IPS-18c (cell line): ENCODE results near the gene KHDC4.

Experiments
- H3K4me3 ChIP-seq: 2 replicates; pipeline ENCODE4 v1.7.0; 2013; ENCODE audit warnings: low read depth, mild to moderate bottlenecking, low read length, moderate library complexity; ENCODE audit not compliant: insufficient read depth
- H3K9me3 ChIP-seq: one replicate; pipeline ENCODE4 v1.6.1; 2013; ENCODE audit warnings: mild to moderate bottlenecking, low read length, moderate library complexity; ENCODE audit not compliant: control insufficient read depth, insufficient read depth

Gene KHDC4

GRCh38 chr1:155893389-155894142, 40.6 kb downstream of the KHDC4 start:
- H3K9me3 ChIP-seq, result no peaks in the 10 kb centered on the region
- no peak overlapping the region for H3K4me3 ChIP-seq

DNA sequence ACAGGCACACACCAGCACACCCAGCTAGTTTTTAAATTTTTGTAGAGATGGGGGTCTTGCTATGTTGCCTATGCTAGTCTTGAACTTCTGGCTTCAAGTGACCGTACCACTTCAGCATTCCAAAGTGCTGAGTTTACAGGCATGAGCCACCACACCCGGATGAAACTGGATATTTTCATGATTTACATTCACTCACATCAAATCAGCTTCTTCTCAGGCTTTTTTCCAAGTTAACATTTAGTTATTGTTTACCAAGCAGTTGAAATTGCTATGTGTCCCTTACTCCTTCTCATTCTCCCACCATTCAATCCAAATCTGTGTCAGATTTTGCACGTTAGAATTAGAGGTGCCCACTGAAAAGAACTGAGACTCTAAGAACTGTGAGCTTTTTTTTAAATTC, 41.4 kb downstream of the KHDC4 start:
- Histone ChIP-seq H3K4me3 (no peak overlapping the region), H3K9me3 (no peaks in the 10 kb centered on the region)

DNA sequence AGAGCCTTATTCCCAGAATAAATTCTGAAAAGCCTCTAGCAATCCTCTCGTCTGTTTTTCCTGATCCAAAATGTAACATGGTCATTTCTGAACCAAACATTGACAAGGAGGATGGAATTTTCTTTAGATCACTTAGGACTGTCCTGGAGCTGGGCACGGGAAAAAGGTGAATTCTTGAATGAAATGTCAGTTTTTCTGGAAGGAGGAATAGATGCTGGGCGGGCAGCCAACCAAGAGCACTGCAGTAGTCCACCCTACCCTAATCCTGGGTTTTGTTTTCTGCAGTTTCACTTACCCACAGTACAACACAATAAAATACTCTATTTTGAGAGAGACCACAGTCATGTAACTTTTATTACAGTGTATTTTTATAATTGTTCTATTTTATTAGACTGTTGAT, 44.0 kb downstream of the KHDC4 start:
- no peaks in the 10 kb centered on the region for H3K9me3 ChIP-seq

GRCh38 chr1:155889566-155889965, 44.6 kb downstream of the KHDC4 start:
- Histone ChIP-seq H3K9me3 (no peaks in the 10 kb centered on the region), H3K4me3 (no peak overlapping the region)

More for the DNA sequence above, 44.0 kb downstream of the KHDC4 start:
- no peak overlapping the region for H3K4me3 ChIP-seq

DNA sequence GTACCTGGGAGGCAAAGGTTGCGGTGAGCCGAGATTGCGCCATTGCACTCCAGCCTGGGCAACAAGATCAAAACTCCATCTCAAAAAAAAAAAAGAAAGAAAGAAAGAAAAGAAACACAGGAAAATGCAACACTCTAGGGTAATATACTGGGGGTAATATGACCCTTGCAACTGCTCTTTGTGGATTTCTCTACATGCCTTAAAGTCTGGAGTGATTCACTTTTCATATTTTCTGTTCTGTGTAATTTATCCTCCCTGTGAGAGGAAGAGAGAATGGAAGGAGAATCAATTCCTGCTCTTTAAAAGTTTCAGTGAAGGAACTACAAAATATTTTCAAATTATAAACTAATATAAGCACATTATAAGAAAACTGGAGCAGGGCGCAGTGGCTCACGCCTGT, 45.7 kb downstream of the KHDC4 start:
- no peaks in the 10 kb centered on the region for H3K9me3 ChIP-seq
- H3K4me3 ChIP-seq, result no peak overlapping the region

DNA sequence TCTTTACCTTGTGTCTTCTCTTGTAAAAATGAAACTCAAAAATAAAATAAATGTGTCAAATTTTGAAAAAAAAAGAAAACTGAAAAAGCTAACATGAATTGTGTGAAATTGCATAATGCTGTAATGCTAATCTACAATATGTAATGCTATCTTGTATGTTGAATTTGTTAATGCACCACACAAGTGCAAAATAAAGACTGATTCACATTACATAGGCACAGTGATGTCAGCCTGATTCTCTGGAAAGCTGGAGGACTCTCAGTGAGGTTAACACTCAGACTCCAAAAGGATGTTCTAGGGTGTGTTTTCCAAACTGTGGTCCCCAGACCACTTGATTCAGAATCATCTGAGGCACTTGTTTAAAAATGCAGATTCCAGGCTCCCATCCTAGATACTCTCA, 49.2 kb downstream of the KHDC4 start:
- Histone ChIP-seq H3K9me3 (no peaks in the 10 kb centered on the region), H3K4me3 (no peak overlapping the region)

GRCh38 chr1:155884031-155884960, 49.9 kb downstream of the KHDC4 start:
- no peaks in the 10 kb centered on the region for H3K9me3 ChIP-seq
- no peak overlapping the region for H3K4me3 ChIP-seq

GRCh38 chr1:155882766-155883165, 51.4 kb downstream of the KHDC4 start:
- Histone ChIP-seq H3K9me3 (no peaks in the 10 kb centered on the region), H3K4me3 (no peak overlapping the region)

- Histone ChIP-seq H3K9me3 (no peaks in the 10 kb centered on the region), H3K4me3 (no peak overlapping the region)
Observed at GRCh38 chr1:155882235-155882634, 52.0 kb downstream of the KHDC4 start.

DNA sequence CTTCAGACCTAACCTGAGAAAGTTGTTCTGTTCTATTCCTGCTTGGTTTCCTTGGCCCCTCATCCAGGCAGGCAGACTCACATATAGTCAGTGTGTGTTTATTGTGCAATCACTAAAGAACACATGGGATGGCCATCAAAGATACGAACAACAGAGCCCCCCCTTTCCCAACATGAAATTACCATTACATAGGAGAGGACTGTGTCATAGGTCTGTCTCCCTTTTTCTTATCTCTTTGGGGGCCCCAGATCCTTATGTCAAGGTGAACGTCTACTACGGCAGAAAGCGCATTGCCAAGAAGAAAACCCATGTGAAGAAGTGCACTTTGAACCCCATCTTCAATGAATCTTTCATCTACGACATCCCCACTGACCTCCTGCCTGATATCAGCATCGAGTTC, 53.3 kb downstream of the KHDC4 start:
- Histone ChIP-seq H3K9me3 (peaks cover 3% of the 10 kb centered on the region), H3K4me3 (no peak overlapping the region)

- Histone ChIP-seq H3K9me3 (peaks cover 3% of the 10 kb centered on the region), H3K4me3 (no peak overlapping the region)
Observed at GRCh38 chr1:155880251-155880650, 54.0 kb downstream of the KHDC4 start.

DNA sequence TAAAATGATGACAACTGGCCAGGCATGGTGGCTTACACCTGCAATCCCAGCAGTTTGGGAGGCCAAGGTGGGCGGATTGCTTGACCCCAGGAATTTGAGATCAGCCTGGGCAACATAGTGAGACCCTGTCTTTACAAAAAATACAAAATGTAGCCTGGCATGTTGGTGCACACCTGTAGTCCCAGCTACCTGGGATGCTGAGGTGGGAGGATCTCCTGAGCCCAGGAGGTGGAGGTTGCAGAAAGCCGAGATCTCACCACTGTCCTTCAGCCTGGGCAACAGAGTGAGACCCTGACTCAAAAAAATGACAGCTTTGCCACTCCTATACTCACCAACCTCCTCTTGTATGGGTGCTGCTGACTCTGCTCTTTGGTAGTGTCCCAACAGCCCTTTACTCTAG, 56.3 kb downstream of the KHDC4 start:
- Histone ChIP-seq H3K9me3 (peaks cover 3% of the 10 kb centered on the region), H3K4me3 (no peak overlapping the region)

GRCh38 chr1:155873860-155874259, 60.4 kb downstream of the KHDC4 start:
- Histone ChIP-seq H3K4me3 (no peak overlapping the region), H3K9me3 (peaks cover 3% of the 10 kb centered on the region)

DNA sequence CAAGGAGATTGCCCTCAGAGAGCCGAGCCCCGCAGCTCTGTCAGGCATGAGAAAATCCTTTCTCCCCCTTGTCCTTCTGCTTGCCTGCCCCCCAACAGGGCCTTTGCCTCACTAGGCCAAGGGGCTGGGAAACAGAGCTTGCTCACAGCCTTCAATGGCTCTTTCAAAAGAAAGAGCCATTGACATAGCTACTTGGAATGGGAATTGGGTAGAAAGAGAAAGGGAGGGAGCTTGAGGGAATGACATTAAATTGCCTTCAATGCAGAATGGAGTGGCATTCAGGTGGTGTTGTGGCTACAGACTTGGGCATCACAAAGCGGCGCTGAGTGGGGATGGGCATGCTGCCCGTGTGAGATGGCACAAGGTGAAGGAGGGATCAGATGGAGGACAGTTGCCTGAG, 61.7 kb downstream of the KHDC4 start:
- no peak overlapping the region for H3K4me3 ChIP-seq
- peaks cover 3% of the 10 kb centered on the region for H3K9me3 ChIP-seq

DNA sequence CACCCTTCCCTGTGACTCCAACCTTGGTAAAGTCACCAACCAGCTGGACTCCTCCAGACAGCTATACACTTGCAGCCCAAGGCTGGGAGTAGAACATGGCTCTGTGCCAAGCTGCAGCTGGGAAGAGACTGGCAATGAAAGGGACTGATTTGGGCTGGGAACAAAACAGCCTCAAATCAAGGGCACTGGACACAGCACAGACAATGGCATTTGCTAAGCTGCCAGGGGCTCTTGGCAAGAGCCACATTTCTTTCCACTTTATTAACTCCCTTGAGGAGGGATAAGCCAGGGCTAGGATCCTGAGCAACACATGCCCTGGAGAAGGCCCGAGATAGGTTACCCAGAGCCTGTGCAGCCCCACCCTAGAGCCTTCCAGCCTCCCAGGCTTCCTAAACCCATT, 62.8 kb downstream of the KHDC4 start:
- Histone ChIP-seq H3K9me3 (no peaks in the 10 kb centered on the region), H3K4me3 (no peak overlapping the region)

- H3K9me3 ChIP-seq, result peaks cover under 1% of the 10 kb centered on the region
- H3K4me3 ChIP-seq, result no peak overlapping the region
Observed at GRCh38 chr1:155867766-155868165, 66.4 kb downstream of the KHDC4 start.

DNA sequence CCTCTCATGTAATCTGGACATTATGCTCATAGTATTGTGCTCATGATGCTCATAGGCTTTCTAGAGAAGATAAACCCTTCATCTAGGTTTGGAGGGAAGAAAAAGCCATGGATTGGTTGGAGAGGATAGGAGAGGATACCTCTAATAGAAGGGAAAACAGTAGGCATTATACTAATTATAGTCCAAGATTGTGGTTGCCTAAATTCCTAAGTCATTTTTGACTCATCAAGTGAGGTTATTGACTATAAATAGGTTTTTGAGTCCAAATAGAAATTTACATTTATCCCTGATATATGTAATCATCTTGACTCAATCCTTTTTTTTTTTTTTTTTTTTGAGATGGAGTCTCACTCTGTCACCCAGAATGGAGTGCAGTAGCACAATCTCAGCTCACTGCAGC, 69.8 kb downstream of the KHDC4 start:
- no peak overlapping the region for H3K4me3 ChIP-seq
- peaks cover 2% of the 10 kb centered on the region for H3K9me3 ChIP-seq
